Gastroesophageal sphincter (tissue), 3 donors: Measurements from ENCODE around the gene RERE.

Experiments used
- POLR2A ChIP-seq, 2 donors: fragments of 450-650 bp; IDR thresholded peaks; one replicate each; pipeline ENCODE4 v1.6.1; 2017; ENCODE audit warnings: antibody characterized with exemption in 2 of 2, mild to moderate bottlenecking in 2 of 2, moderate library complexity in 1 of 2
- TF ChIP-seq, protein P1 (sequence below), 4 experiments: fragments of 200-600 bp in 2 of 4; fragments of 450-650 bp in 2 of 4; sonication (generic) in 1 of 4; IDR thresholded peaks; one replicate each; pipeline ENCODE4 v1.5.1; 2017 to 2019; ENCODE audit warnings: antibody characterized with exemption in 4 of 4, mild to moderate bottlenecking in 2 of 4, moderate library complexity in 2 of 4

DNA sequence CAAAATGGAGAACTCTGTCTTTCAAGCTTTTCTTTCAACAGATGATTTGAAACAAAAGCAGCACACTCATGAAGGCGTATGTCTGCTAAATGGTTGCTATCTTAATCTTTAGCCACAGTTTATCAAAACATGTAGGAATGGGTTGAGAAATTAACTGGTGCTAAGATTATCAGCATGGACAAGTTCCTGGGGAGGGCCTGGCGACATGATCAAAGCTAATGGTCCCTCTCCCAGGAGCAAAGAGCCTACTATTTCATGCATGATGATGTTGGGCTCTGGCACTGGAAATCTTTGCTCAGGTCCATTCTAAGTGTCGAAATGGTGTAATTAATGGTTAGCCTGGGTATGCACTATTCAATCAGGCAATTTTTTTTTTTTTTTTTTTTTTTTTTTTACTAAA is 407.8 kb downstream of the RERE start:
- TF ChIP-seq POLR2A (IDR thresholded peaks at IDR 0.05): no peak
- TF ChIP-seq, protein P1, sequence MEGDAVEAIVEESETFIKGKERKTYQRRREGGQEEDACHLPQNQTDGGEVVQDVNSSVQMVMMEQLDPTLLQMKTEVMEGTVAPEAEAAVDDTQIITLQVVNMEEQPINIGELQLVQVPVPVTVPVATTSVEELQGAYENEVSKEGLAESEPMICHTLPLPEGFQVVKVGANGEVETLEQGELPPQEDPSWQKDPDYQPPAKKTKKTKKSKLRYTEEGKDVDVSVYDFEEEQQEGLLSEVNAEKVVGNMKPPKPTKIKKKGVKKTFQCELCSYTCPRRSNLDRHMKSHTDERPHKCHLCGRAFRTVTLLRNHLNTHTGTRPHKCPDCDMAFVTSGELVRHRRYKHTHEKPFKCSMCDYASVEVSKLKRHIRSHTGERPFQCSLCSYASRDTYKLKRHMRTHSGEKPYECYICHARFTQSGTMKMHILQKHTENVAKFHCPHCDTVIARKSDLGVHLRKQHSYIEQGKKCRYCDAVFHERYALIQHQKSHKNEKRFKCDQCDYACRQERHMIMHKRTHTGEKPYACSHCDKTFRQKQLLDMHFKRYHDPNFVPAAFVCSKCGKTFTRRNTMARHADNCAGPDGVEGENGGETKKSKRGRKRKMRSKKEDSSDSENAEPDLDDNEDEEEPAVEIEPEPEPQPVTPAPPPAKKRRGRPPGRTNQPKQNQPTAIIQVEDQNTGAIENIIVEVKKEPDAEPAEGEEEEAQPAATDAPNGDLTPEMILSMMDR (IDR thresholded peaks at IDR 0.05): no peak
